A549 (cell line): Measurements from ENCODE around the gene ANKRD10. TPM values are rescaled to one million over a fixed set of nuclear protein-coding genes. Genes with fewer than 3 reads are reported as not detected.

ENCODE experiments used
- ATAC-seq, 2 experiments: fragments of 200-7000 bp in 1 of 2; fragments of >200 bp in 1 of 2; cut with Nextera tagmentation in 1 of 2; cut with Tn5 transposase in 1 of 2; 3 replicates each; pipeline versions ENCODE4 v1.8.0 to v1.9.1; 2018 to 2020; ENCODE audit warnings: mild to moderate bottlenecking in 1 of 2, moderate library complexity in 1 of 2
- CTCF ChIA-PET: fragments of 300-600 bp; sonication (Branson Sonifier 250); formaldehyde crosslinking; extraction: SDS; loops from one replicate; lab custom pipeline; 2021; ENCODE audit warnings: antibody characterized with exemption, inconsistent platforms; lab: Yijun Ruan, JAX
- POLR2A ChIA-PET: fragments of 350-600 bp; formaldehyde crosslinking; extraction: SDS; loops from one replicate; lab custom pipeline; 2021; ENCODE audit warnings: antibody characterized with exemption, inconsistent platforms; lab: Yijun Ruan, JAX
- DNase-seq, 2 experiments: peaks; one replicate each; pipeline versions ENCODE4 v3.0.0 to v3.0.0-alpha.2; 2011 to 2016; ENCODE audit warnings: low read depth in 1 of 2, low spot score in 1 of 2
- FAIRE-seq: peaks from 2 replicates; lab custom pipeline; 2011; peaks lifted over from hg19 to GRCh38; lab: Jason Lieb, UNC
- H3K27ac ChIP-seq, 2 experiments: fragments of >200 bp; sonication (Bioruptor Twin); formaldehyde crosslinking; 3 replicates each; pipeline ENCODE4 v1.5.1; 2016 to 2017
- H3K4me1 ChIP-seq: fragments of >200 bp; sonication (Bioruptor Twin); formaldehyde crosslinking; 3 replicates; pipeline ENCODE4 v1.6.1; 2016
- H3K4me2 ChIP-seq: fragments of >200 bp; sonication (Bioruptor Twin); formaldehyde crosslinking; 3 replicates; pipeline ENCODE4 v1.6.1; 2016
- H3K4me3 ChIP-seq: fragments of >200 bp; sonication (Bioruptor Twin); formaldehyde crosslinking; 3 replicates; pipeline ENCODE4 v1.5.1; 2016
- H3K9me3 ChIP-seq: fragments of >200 bp; sonication (Bioruptor Twin); formaldehyde crosslinking; 3 replicates; pipeline ENCODE4 v1.6.1; 2016
- BCL3 ChIP-seq: fragments of >200 bp; sonication (Bioruptor Twin); formaldehyde crosslinking; IDR thresholded peaks from 3 replicates; pipeline ENCODE4 v1.6.1; 2016
- E2F6 ChIP-seq: IDR thresholded peaks from 2 replicates; pipeline ENCODE4 v1.6.1; 2012; ENCODE audit warnings: low read depth, borderline replicate concordance
- ESRRA ChIP-seq: fragments of 150-350 bp; IDR thresholded peaks from 2 replicates; pipeline ENCODE4 v1.6.1; 2014; ENCODE audit warnings: mild to moderate bottlenecking, low read length, borderline replicate concordance
- HOXB5 ChIP-seq: fragments of 250-450 bp; sonication (Bioruptor Pico); IDR thresholded peaks from 2 replicates; pipeline ENCODE4 v1.5.0; 2020; ENCODE audit warnings: mild to moderate bottlenecking, moderate library complexity
- JUNB ChIP-seq: fragments of >200 bp; sonication (Bioruptor Twin); formaldehyde crosslinking; IDR thresholded peaks from 2 replicates; pipeline ENCODE4 v1.6.1; 2016
- MAX ChIP-seq: IDR thresholded peaks from 2 replicates; pipeline ENCODE4 v1.6.1; 2012
- RARB ChIP-seq: fragments of 250-450 bp; sonication (Bioruptor Pico); IDR thresholded peaks from 2 replicates; pipeline ENCODE4 v1.8.0; 2021; ENCODE audit warnings: mild to moderate bottlenecking, moderate library complexity
- RFX5 ChIP-seq: fragments of 450-650 bp; IDR thresholded peaks from 2 replicates; pipeline ENCODE4 v1.7.1; 2014; ENCODE audit warnings: antibody characterized with exemption, mild to moderate bottlenecking, moderate library complexity
- TFCP2L1 ChIP-seq: fragments of 250-450 bp; sonication (Bioruptor Pico); IDR thresholded peaks from 2 replicates; pipeline ENCODE4 v1.5.0; 2021; ENCODE audit warnings: mild to moderate bottlenecking
- ZC3H11A ChIP-seq: fragments of 450-650 bp; IDR thresholded peaks from 2 replicates; pipeline ENCODE4 v1.6.1; 2014; ENCODE audit warnings: antibody characterized with exemption, mild to moderate bottlenecking
- WGBS: methylation state at CpG from one replicate; pipeline ENCODE4 v1.1.6; 2017; ENCODE audit errors: missing lambda C conversion rate; 5-methylcytosine and 5-hydroxymethylcytosine counted together
- polyA plus RNA-seq, 4 experiments: library from polyadenylated mRNA; depleted of rRNA in 3 of 4; stranded (reverse); fragments of >200 nt; fragmentation: RNase III in 1 of 4; extraction: RNeasy Plus Mini Kit Qiagen cat#74134 plus additional on column Dnase treatment in 1 of 4; gene quantifications; 2 replicates in 3 of 4; 3 replicates in 1 of 4; pipeline ENCODE4 v1.2.3, GENCODE V29; 2011 to 2017
- TF ChIP-seq, protein P1 (sequence below): fragments of 200-600 bp; sonication (generic); IDR thresholded peaks from 2 replicates; pipeline ENCODE4 v1.6.1; 2016; ENCODE audit warnings: antibody characterized with exemption, mild to moderate bottlenecking, moderate library complexity
- TF ChIP-seq, protein P2 (sequence below): fragments of 250-450 bp; sonication (Bioruptor Pico); IDR thresholded peaks from 2 replicates; pipeline ENCODE4 v1.5.0; 2021; ENCODE audit warnings: mild to moderate bottlenecking, moderate library complexity, borderline replicate concordance
- TF ChIP-seq, protein P3 (sequence below): fragments of >200 bp; sonication (Bioruptor Twin); formaldehyde crosslinking; IDR thresholded peaks from 3 replicates; pipeline ENCODE4 v1.5.1; 2016
- TF ChIP-seq, protein P4 (sequence below): fragments of 250-450 bp; sonication (Bioruptor Pico); IDR thresholded peaks from 2 replicates; pipeline ENCODE4 v1.5.0; 2020; ENCODE audit warnings: low read depth, mild to moderate bottlenecking, moderate library complexity
- TF ChIP-seq, protein P5 (sequence below): fragments of >200 bp; sonication (Bioruptor Twin); formaldehyde crosslinking; IDR thresholded peaks from 2 replicates; pipeline ENCODE4 v1.6.1; 2016

The ANKRD10 gene
- polyA plus RNA-seq, 2 of the 4 experiments (the other 2 are of a cell fraction): 32.1 to 66.0 TPM

DNA sequence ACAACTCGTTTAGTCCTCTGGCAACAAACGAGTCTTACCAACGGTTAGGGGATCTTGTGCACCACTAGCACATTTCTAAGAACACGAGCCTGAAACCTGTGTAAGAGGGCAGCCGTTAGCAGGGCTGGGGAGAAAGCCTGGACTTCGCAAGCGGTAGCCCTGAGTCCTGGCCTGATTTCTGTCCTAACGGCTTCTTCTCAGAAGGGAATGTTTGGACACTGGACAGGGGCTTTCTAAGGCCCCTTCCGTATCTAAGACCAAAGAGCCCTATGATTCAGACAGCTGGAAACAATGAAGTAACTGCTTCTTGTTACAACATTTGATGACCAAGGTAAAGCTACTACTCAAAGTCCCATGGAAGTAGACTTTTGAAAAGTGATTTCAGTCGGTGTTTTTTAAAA lies 2.2 kb downstream of the ANKRD10 start:
- ATAC-seq (no peak), DNase-seq (peak in 1 of 2 experiments; percentile 12), FAIRE-seq (no peak)
- Histone ChIP-seq H3K9me3 (no peaks in the 10 kb centered on the region), H3K27ac (peak overlapping the region in 1 of 2 experiments; percentile 100; a peak in 3 of 6 replicates), H3K4me2 (peak overlapping the region; percentile 83), H3K4me1 (peaks cover 42% of the 10 kb centered on the region), H3K4me3 (peak overlapping the region; percentile 99)
- 26% methylated on average over 10 of the region's 10 CpGs for WGBS
- no peak for TF ChIP-seq RFX5
- TF ChIP-seq, protein P1, sequence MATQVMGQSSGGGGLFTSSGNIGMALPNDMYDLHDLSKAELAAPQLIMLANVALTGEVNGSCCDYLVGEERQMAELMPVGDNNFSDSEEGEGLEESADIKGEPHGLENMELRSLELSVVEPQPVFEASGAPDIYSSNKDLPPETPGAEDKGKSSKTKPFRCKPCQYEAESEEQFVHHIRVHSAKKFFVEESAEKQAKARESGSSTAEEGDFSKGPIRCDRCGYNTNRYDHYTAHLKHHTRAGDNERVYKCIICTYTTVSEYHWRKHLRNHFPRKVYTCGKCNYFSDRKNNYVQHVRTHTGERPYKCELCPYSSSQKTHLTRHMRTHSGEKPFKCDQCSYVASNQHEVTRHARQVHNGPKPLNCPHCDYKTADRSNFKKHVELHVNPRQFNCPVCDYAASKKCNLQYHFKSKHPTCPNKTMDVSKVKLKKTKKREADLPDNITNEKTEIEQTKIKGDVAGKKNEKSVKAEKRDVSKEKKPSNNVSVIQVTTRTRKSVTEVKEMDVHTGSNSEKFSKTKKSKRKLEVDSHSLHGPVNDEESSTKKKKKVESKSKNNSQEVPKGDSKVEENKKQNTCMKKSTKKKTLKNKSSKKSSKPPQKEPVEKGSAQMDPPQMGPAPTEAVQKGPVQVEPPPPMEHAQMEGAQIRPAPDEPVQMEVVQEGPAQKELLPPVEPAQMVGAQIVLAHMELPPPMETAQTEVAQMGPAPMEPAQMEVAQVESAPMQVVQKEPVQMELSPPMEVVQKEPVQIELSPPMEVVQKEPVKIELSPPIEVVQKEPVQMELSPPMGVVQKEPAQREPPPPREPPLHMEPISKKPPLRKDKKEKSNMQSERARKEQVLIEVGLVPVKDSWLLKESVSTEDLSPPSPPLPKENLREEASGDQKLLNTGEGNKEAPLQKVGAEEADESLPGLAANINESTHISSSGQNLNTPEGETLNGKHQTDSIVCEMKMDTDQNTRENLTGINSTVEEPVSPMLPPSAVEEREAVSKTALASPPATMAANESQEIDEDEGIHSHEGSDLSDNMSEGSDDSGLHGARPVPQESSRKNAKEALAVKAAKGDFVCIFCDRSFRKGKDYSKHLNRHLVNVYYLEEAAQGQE: no peak
- TF ChIP-seq BCL3: no peak
- no peak for TF ChIP-seq TFCP2L1 (CRISPR knock-in tag)
- TF ChIP-seq ESRRA: no peak
- TF ChIP-seq, protein P2, sequence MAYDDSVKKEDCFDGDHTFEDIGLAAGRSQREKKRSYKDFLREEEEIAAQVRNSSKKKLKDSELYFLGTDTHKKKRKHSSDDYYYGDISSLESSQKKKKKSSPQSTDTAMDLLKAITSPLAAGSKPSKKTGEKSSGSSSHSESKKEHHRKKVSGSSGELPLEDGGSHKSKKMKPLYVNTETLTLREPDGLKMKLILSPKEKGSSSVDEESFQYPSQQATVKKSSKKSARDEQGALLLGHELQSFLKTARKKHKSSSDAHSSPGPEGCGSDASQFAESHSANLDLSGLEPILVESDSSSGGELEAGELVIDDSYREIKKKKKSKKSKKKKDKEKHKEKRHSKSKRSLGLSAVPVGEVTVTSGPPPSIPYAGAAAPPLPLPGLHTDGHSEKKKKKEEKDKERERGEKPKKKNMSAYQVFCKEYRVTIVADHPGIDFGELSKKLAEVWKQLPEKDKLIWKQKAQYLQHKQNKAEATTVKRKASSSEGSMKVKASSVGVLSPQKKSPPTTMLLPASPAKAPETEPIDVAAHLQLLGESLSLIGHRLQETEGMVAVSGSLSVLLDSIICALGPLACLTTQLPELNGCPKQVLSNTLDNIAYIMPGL (CRISPR knock-in tag): no peak
- TF ChIP-seq, protein P3, sequence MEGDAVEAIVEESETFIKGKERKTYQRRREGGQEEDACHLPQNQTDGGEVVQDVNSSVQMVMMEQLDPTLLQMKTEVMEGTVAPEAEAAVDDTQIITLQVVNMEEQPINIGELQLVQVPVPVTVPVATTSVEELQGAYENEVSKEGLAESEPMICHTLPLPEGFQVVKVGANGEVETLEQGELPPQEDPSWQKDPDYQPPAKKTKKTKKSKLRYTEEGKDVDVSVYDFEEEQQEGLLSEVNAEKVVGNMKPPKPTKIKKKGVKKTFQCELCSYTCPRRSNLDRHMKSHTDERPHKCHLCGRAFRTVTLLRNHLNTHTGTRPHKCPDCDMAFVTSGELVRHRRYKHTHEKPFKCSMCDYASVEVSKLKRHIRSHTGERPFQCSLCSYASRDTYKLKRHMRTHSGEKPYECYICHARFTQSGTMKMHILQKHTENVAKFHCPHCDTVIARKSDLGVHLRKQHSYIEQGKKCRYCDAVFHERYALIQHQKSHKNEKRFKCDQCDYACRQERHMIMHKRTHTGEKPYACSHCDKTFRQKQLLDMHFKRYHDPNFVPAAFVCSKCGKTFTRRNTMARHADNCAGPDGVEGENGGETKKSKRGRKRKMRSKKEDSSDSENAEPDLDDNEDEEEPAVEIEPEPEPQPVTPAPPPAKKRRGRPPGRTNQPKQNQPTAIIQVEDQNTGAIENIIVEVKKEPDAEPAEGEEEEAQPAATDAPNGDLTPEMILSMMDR: no peak
- TF ChIP-seq, protein P4, sequence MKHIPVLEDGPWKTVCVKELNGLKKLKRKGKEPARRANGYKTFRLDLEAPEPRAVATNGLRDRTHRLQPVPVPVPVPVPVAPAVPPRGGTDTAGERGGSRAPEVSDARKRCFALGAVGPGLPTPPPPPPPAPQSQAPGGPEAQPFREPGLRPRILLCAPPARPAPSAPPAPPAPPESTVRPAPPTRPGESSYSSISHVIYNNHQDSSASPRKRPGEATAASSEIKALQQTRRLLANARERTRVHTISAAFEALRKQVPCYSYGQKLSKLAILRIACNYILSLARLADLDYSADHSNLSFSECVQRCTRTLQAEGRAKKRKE (CRISPR knock-in tag): no peak
- no peak for TF ChIP-seq E2F6
- no peak for TF ChIP-seq HOXB5 (CRISPR knock-in tag)
- TF ChIP-seq MAX: no peak
- no peak for TF ChIP-seq RARB (CRISPR knock-in tag)
- TF ChIP-seq ZC3H11A: no peak
- TF ChIP-seq JUNB: no peak
- TF ChIP-seq, protein P5, sequence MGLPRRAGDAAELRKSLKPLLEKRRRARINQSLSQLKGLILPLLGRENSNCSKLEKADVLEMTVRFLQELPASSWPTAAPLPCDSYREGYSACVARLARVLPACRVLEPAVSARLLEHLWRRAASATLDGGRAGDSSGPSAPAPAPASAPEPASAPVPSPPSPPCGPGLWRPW: no peak
- ChIA-PET CTCF (interaction anchor here (1.4 kb wide), 1 partner anchor 37 kb away, joined by 4 read pairs; no protein-coding TSS in a partner anchor), POLR2A (no interaction called here)
